ENCODE data around the gene EPHA6.
A peak's percentile ranks its signal among the peaks of the same experiment; 100 is the strongest.

Gene EPHA6

DNA sequence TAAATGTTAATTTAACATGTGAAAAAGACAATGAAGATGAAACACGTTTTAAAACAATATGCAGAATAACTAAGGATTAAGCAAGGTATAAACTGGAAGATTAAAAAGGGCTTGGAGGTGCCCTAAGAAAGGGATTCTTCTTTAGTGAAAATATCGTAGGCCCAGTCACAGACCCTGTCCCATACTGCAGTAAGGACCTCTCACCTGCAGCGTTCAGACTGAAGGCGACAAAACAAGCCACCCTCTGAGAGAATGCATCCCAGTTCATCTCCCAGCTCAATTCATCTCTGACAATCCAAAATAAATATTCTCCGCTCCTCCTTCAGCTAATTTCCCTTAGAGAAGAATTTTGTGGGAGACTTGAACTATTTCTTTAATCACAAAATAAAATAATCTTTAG is 847.9 kb downstream of the EPHA6 start:
- no peak for DNase-seq

DNA sequence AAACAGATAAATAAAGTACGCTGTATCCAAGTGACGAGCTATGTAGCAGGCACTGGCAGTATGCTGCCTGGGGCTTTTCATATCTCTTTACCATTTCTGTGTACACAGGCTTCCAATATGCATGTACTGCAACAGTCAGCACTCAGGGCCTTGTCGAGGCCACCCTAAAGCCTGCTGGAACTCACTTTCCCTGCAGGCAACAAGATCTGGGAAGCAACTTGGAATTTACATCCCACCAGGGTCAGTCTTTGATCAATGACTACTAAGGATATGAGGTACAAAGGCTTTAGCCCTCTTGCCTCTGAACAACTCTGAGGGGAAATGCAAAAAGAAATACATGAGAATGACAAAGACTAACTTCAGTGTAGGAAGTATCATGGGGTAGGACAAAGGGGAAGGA is 848.4 kb downstream of the EPHA6 start:
- DNase-seq = no peak

DNA sequence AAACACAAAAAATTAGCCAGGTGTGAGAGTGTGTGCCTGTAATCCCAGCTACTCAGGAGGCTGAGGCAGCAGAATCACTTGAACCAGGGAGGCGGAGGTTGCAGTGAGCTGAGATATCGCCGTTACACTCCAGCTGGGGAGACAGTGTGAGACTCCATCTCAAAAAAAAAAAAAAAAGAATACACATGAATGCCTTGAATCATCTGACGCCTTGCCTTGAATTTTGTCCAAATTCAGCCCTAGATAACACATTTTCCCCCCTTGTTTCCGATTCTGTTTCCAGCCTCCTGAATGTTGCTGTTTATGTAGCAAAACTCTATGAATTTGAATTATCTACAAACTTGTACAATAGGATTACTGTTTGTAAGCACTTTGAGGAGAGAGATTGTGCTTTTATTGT is 851.5 kb downstream of the EPHA6 start:
- DNase-seq = no peak

DNA sequence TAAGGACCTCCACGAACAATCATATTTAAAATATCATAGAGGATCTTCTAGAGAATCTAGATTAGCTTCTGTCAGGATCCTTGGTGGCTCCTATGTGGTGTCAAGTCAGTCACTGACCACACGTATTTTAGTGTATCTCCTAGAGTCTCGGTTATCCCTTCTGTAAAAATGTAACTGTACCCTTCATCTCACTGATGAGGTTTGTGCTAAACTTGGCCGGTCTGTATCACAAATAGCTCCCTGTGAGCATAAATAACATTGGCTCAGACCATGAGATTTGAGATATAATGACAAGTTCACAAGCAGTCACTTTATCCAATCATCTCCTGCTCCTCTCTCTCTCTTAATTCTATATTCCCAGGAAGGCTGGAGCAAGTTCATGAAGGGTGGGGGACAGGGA is 856.6 kb downstream of the EPHA6 start:
- DNase-seq = no peak

DNA sequence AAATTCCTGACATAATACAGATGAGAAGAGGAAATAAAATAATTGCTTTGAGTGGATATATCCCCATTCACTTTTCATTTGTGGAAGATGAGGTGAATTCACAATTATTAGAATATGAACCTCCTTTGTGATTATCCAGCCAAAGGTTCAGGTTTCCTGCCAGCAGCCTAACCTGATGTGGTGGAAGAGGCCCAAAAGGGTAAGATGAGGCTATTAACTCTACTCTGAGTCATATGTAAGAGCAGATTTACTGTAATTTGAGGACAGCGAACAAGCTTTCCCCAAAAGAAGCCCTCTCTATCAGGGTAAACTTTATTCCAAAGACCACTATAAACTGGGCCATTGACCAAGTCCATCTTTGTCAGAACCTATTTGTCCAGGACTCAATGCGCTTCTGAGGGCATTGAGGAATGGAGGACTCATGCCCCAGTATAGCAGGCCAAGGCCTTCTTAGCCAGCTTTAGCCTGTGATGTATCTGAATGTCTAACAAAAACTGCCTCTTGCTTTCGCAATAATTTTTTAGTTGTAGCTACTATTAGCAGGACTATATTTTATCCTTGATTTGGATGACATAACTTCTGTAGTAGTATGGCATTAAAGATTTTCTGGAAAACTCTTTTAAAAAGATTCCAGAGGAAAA is 859.1 kb downstream of the EPHA6 start:
- DNase-seq = no peak

DNA sequence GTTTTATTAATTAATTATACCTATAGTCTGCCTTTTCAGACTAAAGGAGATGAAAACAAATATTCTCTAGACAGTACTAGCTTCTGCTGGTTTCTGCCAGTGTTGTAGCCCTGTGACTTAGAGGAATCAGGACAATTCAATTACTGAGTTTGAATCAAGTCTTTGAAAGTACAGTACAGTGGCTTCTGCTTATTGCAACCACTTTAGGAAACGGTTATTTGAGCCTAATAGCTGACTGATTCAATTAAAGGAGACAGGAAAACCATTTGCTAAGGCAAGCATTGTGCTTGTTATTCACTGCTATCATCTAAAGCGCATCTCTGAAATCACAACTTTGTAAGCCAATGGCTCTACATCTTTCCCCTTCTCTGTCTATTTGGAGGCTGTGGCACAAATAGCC is 860.1 kb downstream of the EPHA6 start:
- DNase-seq = no peak

DNA sequence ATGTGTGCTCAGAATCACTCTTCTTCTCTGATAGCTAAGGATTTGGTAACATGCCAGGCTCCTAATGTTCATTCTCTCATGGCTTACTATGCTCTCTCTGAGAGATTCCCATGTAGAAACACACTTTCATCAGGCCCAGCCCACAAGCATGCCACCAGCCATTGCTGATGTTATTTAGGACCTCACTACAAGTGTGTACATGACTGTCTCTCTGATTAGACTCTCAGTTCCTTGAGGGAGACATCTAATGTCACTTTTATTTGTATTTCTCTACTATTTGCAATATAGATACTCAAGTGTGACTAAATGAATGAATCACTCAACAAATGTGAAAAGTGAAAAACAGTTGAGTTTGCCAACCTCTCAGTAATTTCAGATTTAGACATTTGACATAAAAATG is 865.8 kb downstream of the EPHA6 start:
- no peak for DNase-seq

DNA sequence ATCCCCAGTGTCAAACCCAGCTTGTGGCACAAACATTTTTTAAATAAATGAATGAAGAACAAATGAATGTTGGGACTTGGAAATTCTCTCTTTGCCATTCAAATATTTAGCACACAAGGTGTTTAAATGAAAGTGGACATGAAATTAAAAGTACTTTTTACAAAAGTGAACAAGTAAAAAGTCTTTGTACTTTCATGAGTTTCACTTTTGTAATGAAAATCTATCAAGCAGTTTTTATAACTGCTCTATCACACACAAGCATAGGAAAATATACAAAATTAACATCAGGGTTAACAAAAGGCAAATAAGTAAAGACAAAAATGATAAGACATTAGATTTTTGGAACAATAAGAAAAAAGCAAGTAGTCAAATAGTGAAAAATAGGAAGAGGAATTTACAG is 866.3 kb downstream of the EPHA6 start:
- DNase-seq = no peak

DNA sequence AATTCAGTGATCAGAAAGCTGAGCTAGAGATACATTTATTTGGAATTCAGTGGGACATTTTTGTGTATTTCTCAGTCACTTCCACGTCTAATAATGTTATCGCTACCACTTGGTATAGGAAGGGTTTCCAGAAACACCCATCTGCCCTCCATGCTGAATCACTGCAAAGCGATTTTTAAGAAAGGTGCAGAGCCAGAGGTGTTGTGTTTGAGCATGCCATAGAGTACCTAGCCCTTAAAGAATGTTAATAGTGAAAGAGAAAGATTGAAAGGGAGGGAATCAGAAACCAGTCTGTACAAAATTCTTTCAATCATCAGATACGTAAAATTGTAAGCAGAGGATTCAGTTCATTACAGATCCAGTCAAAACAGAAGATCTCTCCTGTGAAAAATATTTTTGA is 870.1 kb downstream of the EPHA6 start:
- DNase-seq = no peak

DNA sequence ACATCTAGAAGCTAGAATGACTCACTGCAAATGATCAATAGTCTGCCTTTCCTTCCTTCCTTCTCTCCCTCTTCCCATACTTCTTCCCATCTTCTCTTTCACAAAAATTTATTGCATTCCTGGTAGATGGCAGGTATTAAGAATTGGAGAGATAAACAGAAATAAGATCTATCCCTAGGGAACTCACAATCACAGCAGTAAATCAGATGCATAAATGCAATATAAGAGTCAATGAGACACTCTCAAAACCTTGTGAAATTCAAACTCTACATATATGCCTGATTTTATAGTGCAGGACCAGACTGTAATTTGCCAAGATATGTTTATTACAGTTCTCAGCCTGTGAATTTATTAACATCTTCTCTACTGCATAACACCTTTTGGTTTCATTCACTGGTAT is 871.9 kb downstream of the EPHA6 start:
- DNase-seq = no peak

DNA sequence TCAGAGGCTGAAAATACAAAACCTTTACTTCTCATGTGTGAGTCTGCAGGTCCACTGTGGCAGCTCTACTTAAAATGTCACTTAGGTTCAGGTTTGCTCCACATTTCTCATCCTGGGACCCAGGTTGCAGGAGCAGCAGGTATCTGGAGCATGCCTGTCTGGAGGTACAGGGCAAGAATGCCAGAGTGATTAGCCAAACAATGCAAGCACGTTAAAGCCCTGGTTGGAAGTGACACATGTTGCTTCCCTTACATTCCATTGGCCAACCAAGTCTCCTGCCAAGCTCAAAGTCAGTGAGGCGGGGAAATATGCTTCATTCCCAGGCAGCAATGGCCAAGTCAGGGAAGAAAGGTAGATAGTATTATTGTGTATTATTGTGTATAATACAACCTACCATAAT is 873.3 kb downstream of the EPHA6 start:
- peak; percentile 75 for DNase-seq

DNA sequence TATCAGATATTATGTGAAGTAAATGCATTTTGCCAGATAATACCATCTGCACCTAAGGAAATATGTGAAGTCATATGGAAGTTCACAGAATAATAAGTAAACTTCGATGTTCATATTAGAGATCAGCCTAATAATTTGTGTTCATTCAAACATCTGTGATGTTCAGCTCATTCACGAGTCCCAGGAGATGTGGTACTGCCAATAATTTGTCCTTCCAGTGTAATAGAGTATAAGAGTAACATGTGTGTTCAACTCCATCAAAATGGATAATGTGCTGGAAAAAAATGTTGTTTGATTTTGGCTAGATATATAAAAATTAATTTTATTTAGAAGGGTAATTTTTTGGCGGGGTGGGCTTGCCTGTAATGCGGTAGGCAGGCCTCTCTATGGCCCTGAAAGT is 874.7 kb downstream of the EPHA6 start:
- DNase-seq = no peak

DNA sequence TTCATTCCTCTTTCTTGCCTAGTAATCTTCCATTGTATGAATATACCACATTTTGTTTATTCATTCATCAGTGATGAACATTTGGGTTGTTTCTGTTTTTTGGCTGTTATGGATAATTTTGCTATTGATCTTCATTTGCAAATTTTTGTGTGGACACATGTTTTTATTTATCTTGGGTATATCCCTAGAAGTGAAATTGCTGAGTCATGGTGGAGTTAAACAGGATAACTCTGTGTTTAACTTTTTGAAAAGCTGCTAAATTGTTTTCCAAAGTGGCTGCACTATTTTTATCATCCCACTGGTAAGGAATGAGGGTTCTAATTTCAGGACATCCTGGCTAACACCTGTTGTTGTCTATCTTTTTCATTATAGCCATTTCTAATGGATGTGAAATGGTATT is 875.6 kb downstream of the EPHA6 start:
- DNase-seq = no peak

DNA sequence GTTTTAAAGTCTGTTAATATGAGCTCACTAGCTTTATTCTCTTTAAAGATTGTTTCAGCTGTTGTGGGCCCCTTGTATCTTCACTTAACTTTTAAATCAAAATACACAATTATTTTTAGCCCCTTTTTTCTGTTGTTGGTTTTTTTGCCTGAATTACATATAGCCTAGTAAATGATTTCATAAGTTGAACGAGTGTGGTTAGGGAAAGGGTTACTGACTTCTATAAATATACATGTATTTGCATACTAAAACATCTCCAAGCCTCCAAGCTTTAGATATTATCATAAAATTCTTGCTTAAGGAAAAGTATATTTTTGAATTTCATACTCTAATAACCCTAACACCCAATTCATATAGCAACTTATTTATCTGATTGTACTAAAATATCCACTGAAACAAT is 877.0 kb downstream of the EPHA6 start:
- no peak for DNase-seq

DNA sequence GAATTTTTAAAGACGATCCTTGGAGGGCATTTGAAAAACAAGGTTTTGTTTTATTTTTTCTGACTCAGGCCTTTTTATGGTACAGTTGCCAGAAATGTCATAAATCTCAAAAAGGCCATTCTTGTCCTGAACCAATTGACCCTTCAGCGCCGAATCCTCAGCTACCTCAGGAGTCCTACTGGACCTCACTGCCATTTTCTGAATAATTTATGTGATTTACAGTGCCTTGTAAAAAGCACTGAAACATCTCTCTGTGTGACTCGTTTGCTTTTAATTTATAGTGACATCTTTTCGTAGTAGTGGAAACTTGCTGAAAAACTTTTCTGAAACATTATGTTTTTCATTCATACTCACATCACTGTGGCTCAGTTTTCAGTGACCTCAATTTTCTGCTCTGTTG is 878.0 kb downstream of the EPHA6 start:
- no peak for DNase-seq

DNA sequence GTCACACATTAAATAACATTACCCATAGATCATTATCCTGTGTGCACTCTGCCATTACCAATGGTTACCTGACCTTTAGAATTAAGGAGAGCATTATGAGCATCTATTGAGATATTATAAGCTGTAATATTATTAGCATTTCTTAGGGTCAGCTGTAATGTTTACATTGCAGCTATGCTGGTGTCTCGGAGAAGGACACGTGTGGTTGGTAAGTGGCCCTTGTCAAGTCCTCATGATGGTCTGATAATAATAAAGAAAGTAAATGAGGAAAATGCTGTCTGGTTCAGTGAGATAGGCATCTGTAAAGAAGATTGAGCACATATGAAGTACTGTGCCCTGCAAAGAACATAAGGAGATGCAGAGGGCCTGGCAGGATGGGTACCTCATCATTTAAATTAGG is 878.4 kb downstream of the EPHA6 start:
- DNase-seq = no peak

DNA sequence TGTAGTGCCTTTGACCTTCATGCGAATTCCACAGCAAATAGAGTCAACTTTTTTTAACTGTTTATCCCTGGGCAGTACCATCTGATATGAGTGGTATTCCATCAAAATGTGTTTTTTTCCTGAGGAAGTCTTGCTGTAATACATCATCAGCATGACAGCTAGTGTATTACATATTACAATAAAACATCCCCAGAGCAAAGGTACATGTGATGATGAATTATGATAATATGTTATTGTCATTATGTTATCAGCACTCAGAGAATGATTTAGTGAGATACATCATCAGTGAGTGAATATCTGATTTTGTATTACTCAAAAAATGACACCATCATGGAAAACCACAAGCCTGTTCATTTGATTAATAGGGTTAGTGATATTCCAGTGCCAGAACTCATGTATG is 880.5 kb downstream of the EPHA6 start:
- no peak for DNase-seq

DNA sequence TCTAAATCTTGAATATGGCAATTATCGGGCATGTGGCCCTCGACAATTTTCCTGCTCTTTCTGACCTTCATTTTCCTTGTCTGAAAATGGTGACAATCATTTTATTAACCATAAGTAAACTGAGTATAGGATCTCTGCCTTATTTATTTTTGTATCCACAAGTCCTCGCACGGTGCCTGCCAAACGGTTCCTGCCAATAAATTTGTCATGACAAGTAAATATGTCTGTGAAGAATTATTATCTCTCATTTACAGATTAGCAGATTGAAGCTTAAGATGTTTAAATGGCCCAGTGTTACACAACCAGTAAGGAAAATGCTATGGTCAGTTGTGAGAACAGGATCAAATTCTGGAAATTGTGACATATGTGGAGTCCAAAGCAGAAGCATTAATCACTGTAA is 884.3 kb downstream of the EPHA6 start:
- no peak for DNase-seq

DNA sequence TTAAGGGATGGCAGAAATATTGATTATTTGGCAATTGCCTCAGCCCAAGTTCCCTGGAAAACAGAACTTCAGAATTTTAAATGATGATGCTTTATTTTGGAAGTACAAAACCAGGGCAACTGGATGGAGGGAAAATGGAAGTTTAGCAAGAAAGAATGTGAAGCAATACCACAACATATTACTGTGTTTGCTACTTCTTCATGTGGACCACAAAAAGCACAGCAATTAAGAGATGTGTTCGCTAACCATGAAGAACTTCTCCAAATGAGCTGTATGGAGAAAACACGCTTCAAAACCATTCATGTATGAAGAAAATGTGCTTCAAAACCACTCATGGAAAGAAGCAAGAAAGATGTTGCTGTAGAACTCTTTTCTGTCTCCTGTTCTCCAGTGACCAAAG is 885.5 kb downstream of the EPHA6 start:
- DNase-seq = no peak

DNA sequence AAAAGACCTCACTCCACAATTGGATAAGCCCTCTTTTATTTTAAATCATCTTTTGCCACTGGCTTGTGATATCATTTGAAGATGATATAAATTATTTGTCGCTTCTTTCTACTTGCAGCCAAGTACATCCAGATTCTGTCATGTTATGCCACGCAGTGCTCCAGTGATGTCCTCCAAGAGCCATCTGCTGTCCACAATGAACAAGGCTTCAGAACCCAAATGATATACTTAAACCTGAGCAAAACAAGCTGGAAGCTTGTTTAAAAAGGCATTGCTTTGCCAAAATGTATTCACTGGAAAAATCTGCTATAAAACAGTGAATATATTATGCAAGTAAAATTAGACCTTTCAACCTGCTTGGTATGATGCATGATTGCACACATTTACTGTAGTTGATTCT is 891.4 kb downstream of the EPHA6 start:
- DNase-seq = no peak

DNA sequence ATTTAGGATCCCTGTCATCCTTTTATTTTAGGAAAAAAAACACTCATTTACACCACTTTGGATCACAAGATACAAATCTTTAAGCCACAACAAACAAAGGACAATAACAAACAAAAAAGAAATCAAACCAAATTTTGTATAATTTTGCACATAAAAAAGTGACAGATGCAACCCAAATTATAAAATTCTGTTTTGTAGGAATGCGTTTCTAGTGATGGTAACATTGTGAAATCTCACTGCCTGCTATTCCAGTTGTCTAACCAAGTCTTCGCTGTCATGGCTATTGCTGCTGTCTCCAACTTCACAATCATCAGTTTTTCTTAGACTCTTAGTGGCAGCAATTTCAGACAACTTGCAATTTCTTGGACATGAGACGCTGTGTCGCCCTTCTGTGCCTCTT is 891.8 kb downstream of the EPHA6 start:
- DNase-seq = no peak

DNA sequence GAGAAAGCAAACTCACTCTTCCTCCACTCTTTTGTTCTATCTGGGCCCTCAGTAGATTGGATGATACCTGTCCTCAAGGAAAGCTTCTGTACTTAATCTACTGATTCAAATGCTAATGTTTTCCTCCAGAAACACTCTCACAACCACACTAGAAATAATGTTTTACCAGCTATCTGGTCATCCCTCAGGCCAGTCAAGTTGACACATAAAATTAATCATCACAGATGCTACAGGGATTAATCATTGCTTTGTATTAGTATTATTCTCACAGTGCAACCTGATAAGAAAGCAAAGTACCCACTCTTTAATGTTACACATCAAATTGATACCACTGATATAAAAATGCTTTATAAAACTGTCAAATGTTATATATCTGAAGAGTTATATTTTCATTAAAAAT is 897.3 kb downstream of the EPHA6 start:
- no peak for DNase-seq

DNA sequence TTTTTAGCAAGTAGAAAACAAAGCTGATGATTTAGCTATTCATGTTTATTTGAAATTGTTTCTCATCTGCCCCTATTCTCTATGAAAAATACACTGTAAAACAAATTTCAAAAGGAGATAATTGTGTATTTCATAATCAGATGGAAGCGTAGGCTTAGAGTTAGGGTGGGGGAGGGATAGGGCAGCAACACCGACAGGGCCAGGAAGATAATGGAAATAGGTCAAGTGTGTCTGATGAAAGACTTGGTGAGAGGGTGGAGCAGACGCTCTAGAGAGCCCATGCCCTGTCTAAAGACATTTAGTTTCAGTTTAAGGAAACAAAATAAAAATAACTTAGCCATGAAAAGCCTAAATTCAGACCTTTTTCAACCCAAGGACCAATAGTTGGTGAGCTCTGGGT is 898.5 kb downstream of the EPHA6 start:
- DNase-seq = no peak

DNA sequence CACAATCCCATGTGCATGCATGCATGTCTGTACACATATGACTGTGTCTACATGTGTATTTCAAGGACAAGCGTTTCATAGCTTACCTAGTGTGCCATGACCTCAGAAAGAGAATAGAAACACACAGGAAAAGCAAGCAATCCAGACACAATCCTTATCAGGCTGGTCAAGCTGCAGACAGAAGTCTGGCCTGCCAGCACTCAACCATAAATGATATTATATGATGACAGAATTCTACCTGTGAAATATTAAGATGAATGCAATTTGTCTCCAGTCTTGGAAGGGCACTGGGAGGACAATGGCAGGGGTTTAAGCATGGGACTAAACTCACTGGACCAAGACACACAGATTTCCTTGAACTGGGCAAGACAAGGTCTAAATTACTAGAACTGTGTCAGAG is 899.2 kb downstream of the EPHA6 start:
- DNase-seq = no peak

DNA sequence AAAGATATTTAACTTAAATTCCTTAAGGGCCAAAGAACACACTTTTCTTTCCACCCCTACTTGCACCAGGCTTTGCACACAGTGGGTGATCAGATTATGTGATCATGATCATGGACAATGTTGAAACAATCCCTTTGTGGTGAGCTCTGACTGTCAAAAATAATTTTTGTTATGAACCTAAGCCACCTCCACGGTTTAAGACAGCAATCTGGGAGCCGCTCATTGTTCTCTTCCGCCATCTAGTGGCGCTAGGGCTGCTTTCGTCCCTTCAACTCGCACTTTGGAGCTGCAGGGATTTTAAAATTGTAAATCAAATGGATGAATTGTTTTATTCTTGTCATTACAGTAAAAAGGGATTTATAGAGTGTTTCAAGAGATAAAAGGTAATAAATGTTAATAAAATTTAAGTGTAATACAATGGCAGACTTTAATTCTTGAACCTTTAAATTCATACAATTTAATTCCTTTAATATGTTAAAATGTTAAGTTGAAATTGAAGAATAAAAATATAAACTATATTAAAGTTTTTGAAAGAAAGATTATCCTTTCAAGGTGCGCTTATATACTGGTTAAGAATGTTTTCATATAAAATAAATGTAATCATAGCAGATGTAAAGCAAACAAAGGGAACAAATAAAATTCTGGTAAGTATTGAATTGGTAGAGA is 904.9 kb downstream of the EPHA6 start:
- peak; percentile 70 for DNase-seq
